ENCODE results near the gene MEAF6. TPM values are rescaled to one million over a fixed set of nuclear protein-coding genes. Genes with fewer than 3 reads are reported as not detected.
A peak's percentile ranks its signal among the peaks of the same experiment; 100 is the strongest.
"Not testable (repeated sequence)": the region's sequence is repeated elsewhere in the genome, so short reads cannot be mapped to it uniquely, and the experiment has no call there.

Gene MEAF6
- 100 to 1,000 TPM in 1 of 4 donors, 10 to 100 TPM in 3; 63.6 to 105 (median 68.7) TPM for total RNA-seq

DNA sequence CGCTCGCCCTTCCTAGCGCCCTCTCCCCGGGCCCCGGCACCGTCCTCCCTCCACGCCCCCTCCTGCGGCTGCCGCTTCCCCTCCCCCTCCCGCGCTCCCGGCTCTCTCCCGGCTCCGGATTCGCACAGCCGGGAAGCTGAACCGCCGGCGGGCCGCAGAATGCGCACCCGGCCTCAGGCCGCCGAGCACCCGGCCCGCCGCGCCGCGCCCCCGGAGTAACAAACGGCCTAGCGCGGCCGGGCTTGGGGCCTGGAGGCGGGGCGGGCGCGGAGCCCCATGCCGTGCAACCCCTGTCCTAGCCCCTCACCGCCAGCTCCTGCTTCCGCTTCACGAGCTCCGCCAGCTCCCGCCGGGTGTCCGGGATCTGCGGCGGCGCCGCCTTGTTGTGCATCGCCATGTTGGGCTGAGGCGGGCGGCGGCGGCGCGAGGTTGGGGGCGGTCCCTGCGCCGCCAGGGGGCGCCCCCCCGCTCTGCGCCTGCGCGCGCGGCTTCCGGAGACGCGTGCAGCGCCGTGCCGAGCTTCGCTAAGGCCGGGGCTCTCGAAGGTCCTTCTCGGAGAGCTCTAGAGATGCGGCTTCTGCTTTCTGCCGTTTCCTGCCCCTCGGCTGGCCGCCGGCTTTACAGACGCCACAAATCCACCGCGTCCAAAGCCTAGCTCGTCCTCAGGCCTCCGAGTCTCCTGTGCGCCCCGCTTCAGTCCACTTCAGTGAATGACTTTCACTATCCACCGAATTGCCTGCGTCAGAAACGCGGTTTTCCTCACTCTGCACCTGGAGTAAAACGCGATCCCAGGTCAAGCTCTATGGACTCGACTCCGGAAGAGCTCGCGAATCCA, at the start of gene MEAF6:
Gene MEAF6 (minus strand): TSS at position 417 of the 835 bp plus-strand sequence. CDS start 20 bp downstream, at position 397.
- Histone ChIP-seq H3K36me3 (peaks cover 13% of the 10 kb centered on the region), H3K4me3 (peak within 1 kb of the TSS; percentile 87), H3K9me3 (no peaks in the 10 kb centered on the region), H3K27ac (peak within 1 kb of the TSS; percentile 94), H3K4me1 (peaks cover 21% of the 10 kb centered on the region), H3K27me3 (no peaks in the 10 kb centered on the region)
- peak; percentile 88 to 91 for DNase-seq (ENCODE audit: low spot score in 2 of 2)
- 0% methylated on average over 29 of the region's 100 CpGs for WGBS
- TF ChIP-seq, protein P1, sequence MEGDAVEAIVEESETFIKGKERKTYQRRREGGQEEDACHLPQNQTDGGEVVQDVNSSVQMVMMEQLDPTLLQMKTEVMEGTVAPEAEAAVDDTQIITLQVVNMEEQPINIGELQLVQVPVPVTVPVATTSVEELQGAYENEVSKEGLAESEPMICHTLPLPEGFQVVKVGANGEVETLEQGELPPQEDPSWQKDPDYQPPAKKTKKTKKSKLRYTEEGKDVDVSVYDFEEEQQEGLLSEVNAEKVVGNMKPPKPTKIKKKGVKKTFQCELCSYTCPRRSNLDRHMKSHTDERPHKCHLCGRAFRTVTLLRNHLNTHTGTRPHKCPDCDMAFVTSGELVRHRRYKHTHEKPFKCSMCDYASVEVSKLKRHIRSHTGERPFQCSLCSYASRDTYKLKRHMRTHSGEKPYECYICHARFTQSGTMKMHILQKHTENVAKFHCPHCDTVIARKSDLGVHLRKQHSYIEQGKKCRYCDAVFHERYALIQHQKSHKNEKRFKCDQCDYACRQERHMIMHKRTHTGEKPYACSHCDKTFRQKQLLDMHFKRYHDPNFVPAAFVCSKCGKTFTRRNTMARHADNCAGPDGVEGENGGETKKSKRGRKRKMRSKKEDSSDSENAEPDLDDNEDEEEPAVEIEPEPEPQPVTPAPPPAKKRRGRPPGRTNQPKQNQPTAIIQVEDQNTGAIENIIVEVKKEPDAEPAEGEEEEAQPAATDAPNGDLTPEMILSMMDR (IDR thresholded peaks at IDR 0.05), result peak; percentile 83 to 94
- TF ChIP-seq POLR2AphosphoS5 (IDR thresholded peaks at IDR 0.05) (no peak), EP300 (IDR thresholded peaks at IDR 0.05) (no peak), POLR2A (IDR thresholded peaks at IDR 0.05) (peak; percentile 13 to 61)

GRCh38 chr1:37562984-37563383, 48.4 kb upstream of the MEAF6 start:
- DNase-seq (ENCODE audit: low spot score in 2 of 2), result no peak
- Histone ChIP-seq H3K27me3 (no peaks in the 10 kb centered on the region), H3K4me3 (no peak overlapping the region), H3K27ac (no peak overlapping the region), H3K4me1 (no peaks in the 10 kb centered on the region), H3K9me3 (no peaks in the 10 kb centered on the region), H3K36me3 (peaks cover 32% of the 10 kb centered on the region)
- TF ChIP-seq POLR2AphosphoS5 (IDR thresholded peaks at IDR 0.05), result no peak
- TF ChIP-seq, protein P1 (IDR thresholded peaks at IDR 0.05), result no peak
- no peak for TF ChIP-seq POLR2A (IDR thresholded peaks at IDR 0.05)
- TF ChIP-seq EP300 (IDR thresholded peaks at IDR 0.05), result no peak
- WGBS, result 91% methylated on average over 1 of the region's 1 CpG

GRCh38 chr1:37561133-37562132, 46.9 kb upstream of the MEAF6 start:
- no peak for DNase-seq (ENCODE audit: low spot score in 2 of 2)
- WGBS, result 91% methylated on average over 20 of the region's 21 CpGs
- H3K36me3 ChIP-seq, result peaks cover 16% of the 10 kb centered on the region
- no peak overlapping the region for H3K27ac ChIP-seq
- peaks cover 7% of the 10 kb centered on the region for H3K4me1 ChIP-seq
- TF ChIP-seq, protein P1 (IDR thresholded peaks at IDR 0.05), result peak in 1 of 2 donors; percentile 25
- TF ChIP-seq POLR2A (IDR thresholded peaks at IDR 0.05), result no peak
- no peaks in the 10 kb centered on the region for H3K27me3 ChIP-seq
- H3K4me3 ChIP-seq, result no peak overlapping the region
- no peaks in the 10 kb centered on the region for H3K9me3 ChIP-seq

- H3K27me3 ChIP-seq, result no peaks in the 10 kb centered on the region
- no peak for TF ChIP-seq POLR2AphosphoS5 (IDR thresholded peaks at IDR 0.05)
- TF ChIP-seq, protein P1 (IDR thresholded peaks at IDR 0.05), result no peak
- no peak overlapping the region for H3K27ac ChIP-seq
- WGBS, result 53% methylated on average over 10 of the region's 10 CpGs
- H3K4me3 ChIP-seq, result no peak overlapping the region
- peaks cover 8% of the 10 kb centered on the region for H3K36me3 ChIP-seq
- no peaks in the 10 kb centered on the region for H3K9me3 ChIP-seq
- no peak for DNase-seq (ENCODE audit: low spot score in 2 of 2)
- H3K4me1 ChIP-seq, result peaks cover 11% of the 10 kb centered on the region
These were observed 46.0 kb upstream of the MEAF6 start for GRCh38 chr1:37560401-37561132.

- H3K4me1 ChIP-seq, result peaks cover 11% of the 10 kb centered on the region
- WGBS, result 69% methylated on average over 12 of the region's 12 CpGs
- H3K9me3 ChIP-seq; DNase-seq (ENCODE audit: low spot score in 2 of 2); H3K36me3 ChIP-seq; H3K4me3 ChIP-seq; H3K27me3 ChIP-seq; H3K27ac ChIP-seq: not testable (repeated sequence)
These were observed 45.4 kb upstream of the MEAF6 start for GRCh38 chr1:37559957-37560379.

Measured in suprapubic skin (tissue), 4 donors.